ENCODE measurements around the gene C1orf105.

C1orf105 gene

DNA sequence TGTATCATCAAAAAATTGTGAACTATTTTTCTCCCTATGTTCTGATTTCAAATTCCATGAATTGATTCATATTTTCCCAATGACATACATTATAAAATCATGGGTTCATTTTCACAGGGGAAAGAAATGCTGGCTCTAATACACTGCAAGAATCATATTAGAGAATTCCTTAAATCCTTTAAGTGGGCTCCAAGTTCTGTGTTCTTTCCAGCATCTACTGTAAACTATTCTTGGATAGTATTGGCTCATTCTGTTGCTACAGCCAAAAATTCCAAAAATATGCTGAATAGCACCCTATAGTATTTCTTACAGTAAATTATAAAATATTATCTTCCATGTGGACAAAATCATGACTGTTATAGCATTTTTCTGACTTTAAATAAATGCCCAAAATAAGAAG, 19.0 kb upstream of the C1orf105 start:
- no peak overlapping the region for H3K27ac ChIP-seq
- TF ChIP-seq, protein P1, sequence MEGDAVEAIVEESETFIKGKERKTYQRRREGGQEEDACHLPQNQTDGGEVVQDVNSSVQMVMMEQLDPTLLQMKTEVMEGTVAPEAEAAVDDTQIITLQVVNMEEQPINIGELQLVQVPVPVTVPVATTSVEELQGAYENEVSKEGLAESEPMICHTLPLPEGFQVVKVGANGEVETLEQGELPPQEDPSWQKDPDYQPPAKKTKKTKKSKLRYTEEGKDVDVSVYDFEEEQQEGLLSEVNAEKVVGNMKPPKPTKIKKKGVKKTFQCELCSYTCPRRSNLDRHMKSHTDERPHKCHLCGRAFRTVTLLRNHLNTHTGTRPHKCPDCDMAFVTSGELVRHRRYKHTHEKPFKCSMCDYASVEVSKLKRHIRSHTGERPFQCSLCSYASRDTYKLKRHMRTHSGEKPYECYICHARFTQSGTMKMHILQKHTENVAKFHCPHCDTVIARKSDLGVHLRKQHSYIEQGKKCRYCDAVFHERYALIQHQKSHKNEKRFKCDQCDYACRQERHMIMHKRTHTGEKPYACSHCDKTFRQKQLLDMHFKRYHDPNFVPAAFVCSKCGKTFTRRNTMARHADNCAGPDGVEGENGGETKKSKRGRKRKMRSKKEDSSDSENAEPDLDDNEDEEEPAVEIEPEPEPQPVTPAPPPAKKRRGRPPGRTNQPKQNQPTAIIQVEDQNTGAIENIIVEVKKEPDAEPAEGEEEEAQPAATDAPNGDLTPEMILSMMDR (conservative IDR thresholded peaks at IDR 0.05) = no peak

DNA sequence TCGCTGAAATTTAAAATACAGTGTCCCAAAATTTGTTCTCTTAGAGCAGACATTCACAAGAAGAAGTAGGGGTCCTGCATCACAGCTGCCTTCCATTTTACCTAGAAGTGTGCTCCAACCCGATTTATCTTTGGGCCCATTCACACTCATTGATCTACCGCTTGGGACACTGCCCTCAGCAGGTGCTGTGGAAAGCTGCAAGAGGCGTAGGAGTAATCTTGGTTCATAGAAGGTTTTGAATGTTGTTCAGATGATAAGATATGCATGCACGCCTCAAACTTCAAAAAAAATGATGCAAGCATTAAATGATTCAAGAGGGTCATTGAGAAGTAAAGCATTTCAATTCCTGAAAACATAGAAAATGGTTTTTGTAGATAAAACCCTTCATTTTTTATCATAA, 18.6 kb upstream of the C1orf105 start:
- TF ChIP-seq, protein P1 (conservative IDR thresholded peaks at IDR 0.05) = no peak; the same call in 1 of the 2 replicates
- no peak overlapping the region for H3K27ac ChIP-seq

DNA sequence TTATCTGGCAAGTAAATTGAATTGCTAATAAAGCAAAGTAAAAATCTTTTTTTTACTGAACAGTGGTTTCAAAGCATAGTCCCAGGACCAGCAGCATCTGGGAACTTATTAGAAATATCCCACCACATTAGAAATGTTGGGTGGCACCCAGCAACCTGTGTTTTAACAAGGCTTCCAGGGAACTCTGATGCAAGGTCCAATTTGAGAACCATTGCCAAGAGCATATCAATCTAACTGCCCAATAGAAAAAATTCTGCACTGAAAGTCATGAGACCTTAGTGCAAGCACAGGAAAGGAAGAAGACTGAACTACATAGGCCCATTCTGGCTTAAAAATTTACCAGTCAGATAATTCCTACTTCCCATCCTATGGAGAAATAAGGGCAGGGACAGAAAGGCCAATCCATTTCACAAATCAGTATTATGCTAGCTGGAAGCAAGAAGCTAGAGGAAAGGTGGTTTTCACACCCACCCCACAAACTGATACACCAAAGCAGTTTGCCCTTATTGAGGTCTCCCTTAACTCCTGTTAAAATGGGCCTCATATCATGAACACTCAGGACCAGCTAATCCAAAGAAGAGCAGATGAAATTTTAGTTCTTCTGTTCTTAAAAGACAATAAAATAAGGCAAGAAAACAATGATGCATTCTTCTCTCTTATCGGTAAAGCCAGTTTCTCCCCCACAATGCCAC, 17.5 kb upstream of the C1orf105 start:
- H3K27ac ChIP-seq = no peak overlapping the region
- TF ChIP-seq, protein P1 (conservative IDR thresholded peaks at IDR 0.05) = no peak

DNA sequence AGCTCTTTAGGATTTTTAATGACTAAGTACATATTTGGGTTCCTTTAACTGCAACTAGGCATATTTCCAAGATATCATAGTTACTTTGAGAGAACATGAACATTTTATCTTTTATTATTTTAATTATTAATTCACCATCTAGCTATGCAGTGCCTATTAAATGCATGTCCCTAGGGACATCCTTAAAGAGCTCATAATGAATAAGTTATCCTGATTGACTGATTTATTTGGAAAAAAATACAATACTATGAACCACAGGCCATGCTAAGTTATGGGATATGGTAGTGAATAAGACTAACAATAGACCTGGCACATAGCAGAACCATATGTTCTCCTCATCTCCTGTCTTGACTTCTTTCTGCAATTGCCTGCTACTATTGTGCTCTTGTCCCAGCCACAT, 16.4 kb upstream of the C1orf105 start:
- TF ChIP-seq, protein P1 (conservative IDR thresholded peaks at IDR 0.05) = no peak
- no peak overlapping the region for H3K27ac ChIP-seq

DNA sequence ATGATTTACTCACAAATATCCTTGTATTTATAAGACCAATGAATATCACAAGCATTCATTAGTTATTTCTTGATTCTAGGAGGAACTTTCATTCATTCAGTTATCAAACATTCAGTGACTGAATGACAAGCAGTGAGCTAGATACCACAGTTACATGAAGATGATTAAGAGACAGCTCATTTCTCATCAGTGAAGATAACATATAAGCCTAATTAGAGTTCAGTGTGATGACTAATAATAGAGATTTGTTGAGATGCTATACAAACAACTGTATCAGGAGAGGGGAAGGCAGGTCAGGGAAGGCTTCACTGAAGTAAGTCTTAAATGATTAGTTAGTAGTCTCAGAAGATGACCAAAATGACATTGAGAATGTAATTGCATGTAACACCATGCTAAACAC, 14.6 kb upstream of the C1orf105 start:
- TF ChIP-seq, protein P1 (conservative IDR thresholded peaks at IDR 0.05) = no peak
- H3K27ac ChIP-seq = no peak overlapping the region

DNA sequence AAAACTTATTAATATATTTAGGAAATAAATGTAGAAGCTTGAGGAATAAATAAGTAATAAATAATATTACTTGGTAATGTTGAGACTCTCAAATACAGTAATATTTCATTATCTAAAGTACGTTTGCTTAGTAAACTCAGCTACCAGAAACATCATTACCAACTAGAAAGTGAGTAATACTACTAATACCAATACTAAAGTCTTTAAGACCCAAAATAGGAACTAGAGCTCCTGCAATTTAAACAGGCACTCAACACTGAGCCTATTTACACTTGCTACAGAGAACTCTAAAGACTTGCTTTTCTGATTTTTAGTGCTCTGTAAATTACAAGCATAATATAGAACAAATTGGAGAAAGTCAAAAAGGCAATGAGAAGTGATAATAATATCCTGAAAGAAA, 13.5 kb upstream of the C1orf105 start:
- TF ChIP-seq, protein P1 (conservative IDR thresholded peaks at IDR 0.05) = no peak
- no peak overlapping the region for H3K27ac ChIP-seq

DNA sequence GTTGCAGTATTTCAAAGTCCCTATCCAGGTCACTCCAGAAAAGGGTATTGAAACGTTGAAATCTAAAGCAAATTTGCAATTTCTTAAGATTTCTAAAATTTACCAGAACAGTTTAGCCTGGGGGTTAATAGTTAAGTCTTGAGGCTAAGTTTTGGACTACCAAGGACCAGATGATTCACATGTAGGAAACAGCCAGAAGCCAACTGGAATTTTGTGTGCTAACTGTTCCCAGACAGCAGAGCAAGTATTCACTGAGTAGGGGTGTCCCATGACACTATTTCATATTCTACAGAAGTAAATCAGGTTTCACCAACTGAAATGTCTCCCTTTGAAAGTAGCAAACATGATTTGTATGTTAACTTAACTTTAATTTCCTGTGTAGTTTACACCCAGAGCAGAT, 11.5 kb upstream of the C1orf105 start:
- TF ChIP-seq, protein P1 (conservative IDR thresholded peaks at IDR 0.05) = no peak
- H3K27ac ChIP-seq = no peak overlapping the region

Data from VCaP (cell line).